ENCODE measurements around the gene MS4A4E.
"Not testable (repeated sequence)": the region's sequence is repeated elsewhere in the genome, so short reads cannot be mapped to it uniquely, and the experiment has no call there.

MS4A4E gene

DNA sequence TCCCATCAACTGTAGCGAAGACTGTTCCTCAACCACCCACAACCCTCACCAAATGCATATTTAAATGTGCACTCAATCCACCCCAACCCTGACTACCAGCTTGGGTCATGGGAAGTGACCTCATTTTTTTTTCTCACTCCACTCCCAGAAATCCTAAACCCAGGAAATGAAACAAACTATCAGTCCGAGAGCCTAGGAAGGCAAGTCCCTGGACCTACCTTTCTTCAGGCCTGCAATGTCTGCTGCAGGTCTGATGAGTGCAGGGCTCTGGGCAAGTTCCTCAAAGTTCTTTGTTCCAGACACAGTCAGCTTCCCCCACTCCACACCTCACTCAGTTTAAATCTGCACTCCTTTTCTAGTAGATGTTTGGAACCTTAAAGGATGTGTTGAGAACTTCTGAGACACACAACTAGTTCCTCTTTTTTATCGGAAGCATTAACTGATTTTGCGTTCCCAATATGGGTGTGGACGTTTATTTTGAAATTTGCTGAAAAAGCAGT lies at the start of gene MS4A4E:
Gene MS4A4E (minus strand): TSS at position 398 of the 500 bp plus-strand sequence. CDS start 13,082 bp downstream, outside the sequence.
- no peak within 1 kb of the TSS for H3K9ac ChIP-seq (ENCODE audit: low read length)
- no peaks in the 10 kb centered on the region for H3K79me2 ChIP-seq (ENCODE audit: insufficient read depth, low read length)
- no peak within 1 kb of the TSS for H3K4me3 ChIP-seq (ENCODE audit: insufficient read depth, low read length, poor library complexity, severe bottlenecking)
- no peak within 1 kb of the TSS for H3K4me2 ChIP-seq (ENCODE audit: low read depth, low read length, poor library complexity, severe bottlenecking)
- H3K36me3 ChIP-seq (ENCODE audit: low read length) = no peaks in the 10 kb centered on the region
- no peaks in the 10 kb centered on the region for H3K9me2 ChIP-seq (replicated peaks; ENCODE audit: insufficient read depth, low read length)
- no peaks in the 10 kb centered on the region for H3F3A ChIP-seq (ENCODE audit: insufficient read depth)
- no peak within 1 kb of the TSS for H3K27ac ChIP-seq (ENCODE audit: low read depth, low read length)
- no peaks in the 10 kb centered on the region for H3K9me3 ChIP-seq (ENCODE audit: insufficient read depth, low read length)
- H2AFZ ChIP-seq (ENCODE audit: low read depth, low read length, severe bottlenecking) = no peak within 1 kb of the TSS
- TF ChIP-seq EZH2phosphoT487 (conservative IDR thresholded peaks at IDR 0.05; ENCODE audit: low read length) = no peak
- no peak for TF ChIP-seq CTCF (IDR thresholded peaks at IDR 0.05; ENCODE audit: insufficient read depth, low read length, poor library complexity, severe bottlenecking)
- H3K27me3 ChIP-seq (ENCODE audit: low read length) = no peaks in the 10 kb centered on the region
- H4K20me1 ChIP-seq (ENCODE audit: low read depth, low read length) = no peaks in the 10 kb centered on the region

GRCh38 chr11:60292145-60292544 lies 49.2 kb upstream of the MS4A4E start:
- Histone ChIP-seq H3K9me3 (ENCODE audit: insufficient read depth, low read length) (no peaks in the 10 kb centered on the region), H3K4me2 (ENCODE audit: low read depth, low read length, poor library complexity, severe bottlenecking) (no peak overlapping the region), H4K20me1 (ENCODE audit: low read depth, low read length) (no peaks in the 10 kb centered on the region), H3K4me3 (ENCODE audit: insufficient read depth, low read length, poor library complexity, severe bottlenecking) (no peak overlapping the region), H3K27ac (ENCODE audit: low read depth, low read length) (no peak overlapping the region), H2AFZ (ENCODE audit: low read depth, low read length, severe bottlenecking) (no peak overlapping the region), H3K9me2 (replicated peaks; ENCODE audit: insufficient read depth, low read length) (no peaks in the 10 kb centered on the region), H3K27me3 (ENCODE audit: low read length) (no peaks in the 10 kb centered on the region), H3F3A (ENCODE audit: insufficient read depth) (no peaks in the 10 kb centered on the region), H3K79me2 (ENCODE audit: insufficient read depth, low read length) (no peaks in the 10 kb centered on the region), H3K36me3 (ENCODE audit: low read length) (no peaks in the 10 kb centered on the region), H3K9ac (ENCODE audit: low read length) (no peak overlapping the region)
- TF ChIP-seq CTCF (IDR thresholded peaks at IDR 0.05; ENCODE audit: insufficient read depth, low read length, poor library complexity, severe bottlenecking) = no peak
- TF ChIP-seq EZH2phosphoT487 (conservative IDR thresholded peaks at IDR 0.05; ENCODE audit: low read length) = no peak

GRCh38 chr11:60288531-60288930 lies 45.6 kb upstream of the MS4A4E start:
- Histone ChIP-seq H3K27ac (ENCODE audit: low read depth, low read length) (no peak overlapping the region), H3K9me2 (replicated peaks; ENCODE audit: insufficient read depth, low read length) (no peaks in the 10 kb centered on the region), H3K36me3 (ENCODE audit: low read length) (no peaks in the 10 kb centered on the region), H3K27me3 (ENCODE audit: low read length) (no peaks in the 10 kb centered on the region), H3K79me2 (ENCODE audit: insufficient read depth, low read length) (no peaks in the 10 kb centered on the region), H4K20me1 (ENCODE audit: low read depth, low read length) (no peaks in the 10 kb centered on the region), H3F3A (ENCODE audit: insufficient read depth) (no peaks in the 10 kb centered on the region), H3K4me2 (ENCODE audit: low read depth, low read length, poor library complexity, severe bottlenecking) (no peak overlapping the region), H3K4me3 (ENCODE audit: insufficient read depth, low read length, poor library complexity, severe bottlenecking) (no peak overlapping the region), H3K9me3 (ENCODE audit: insufficient read depth, low read length) (no peaks in the 10 kb centered on the region), H2AFZ (ENCODE audit: low read depth, low read length, severe bottlenecking) (no peak overlapping the region), H3K9ac (ENCODE audit: low read length) (no peak overlapping the region)
- no peak for TF ChIP-seq EZH2phosphoT487 (conservative IDR thresholded peaks at IDR 0.05; ENCODE audit: low read length)
- no peak for TF ChIP-seq CTCF (IDR thresholded peaks at IDR 0.05; ENCODE audit: insufficient read depth, low read length, poor library complexity, severe bottlenecking)

DNA sequence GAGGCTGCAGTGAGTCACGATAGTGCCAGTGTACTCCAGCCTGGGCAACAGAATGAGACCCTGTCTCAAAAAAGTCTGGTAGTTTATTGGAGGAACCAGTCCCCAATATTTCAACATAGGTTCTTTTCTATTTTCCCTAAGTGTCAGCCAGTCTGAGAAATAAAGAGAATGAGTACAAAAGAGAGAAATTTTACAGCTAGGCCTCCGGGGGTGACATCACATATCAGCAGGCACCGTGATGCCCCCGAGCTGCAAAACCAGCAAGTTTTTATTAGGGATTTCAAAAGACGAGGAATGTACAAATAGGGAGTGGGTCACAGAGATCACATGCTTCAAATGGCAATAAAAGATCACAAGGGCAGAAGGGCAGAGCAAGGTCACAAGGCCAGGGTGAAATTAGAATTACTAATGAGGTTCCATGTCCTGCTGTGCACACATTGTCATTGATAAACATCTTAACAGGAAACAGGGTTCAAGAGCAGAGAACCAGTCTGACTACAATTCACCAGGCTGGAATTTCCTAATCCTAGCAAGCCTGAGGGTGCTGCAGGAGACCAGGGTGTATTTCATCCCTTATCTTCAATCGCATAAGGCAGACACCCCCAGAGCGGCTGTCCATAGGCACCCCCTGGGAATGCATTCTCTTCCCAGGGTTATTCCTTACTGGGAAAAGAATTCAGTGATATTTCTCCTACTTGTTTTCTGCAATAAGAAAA lies 42.6 kb upstream of the MS4A4E start:
- H3K36me3 ChIP-seq (ENCODE audit: low read length); H3K4me3 ChIP-seq (ENCODE audit: insufficient read depth, low read length, poor library complexity, severe bottlenecking); H3F3A ChIP-seq (ENCODE audit: insufficient read depth); H3K9me3 ChIP-seq (ENCODE audit: insufficient read depth, low read length); H3K27me3 ChIP-seq (ENCODE audit: low read length); H2AFZ ChIP-seq (ENCODE audit: low read depth, low read length, severe bottlenecking); H3K9me2 ChIP-seq (replicated peaks; ENCODE audit: insufficient read depth, low read length); H3K27ac ChIP-seq (ENCODE audit: low read depth, low read length); H4K20me1 ChIP-seq (ENCODE audit: low read depth, low read length); H3K79me2 ChIP-seq (ENCODE audit: insufficient read depth, low read length); H3K4me2 ChIP-seq (ENCODE audit: low read depth, low read length, poor library complexity, severe bottlenecking); H3K9ac ChIP-seq (ENCODE audit: low read length): not testable (repeated sequence)

All from SU-DHL-6 (cell line).